Choroid plexus epithelial cell (primary cell): ENCODE measurements around the gene TFCP2.

Experiments
- DNase-seq: peaks from one replicate; pipeline ENCODE4 v3.0.0-alpha.2; 2010; ENCODE audit warnings: low read depth
- H3K4me3 ChIP-seq: 2 replicates; pipeline ENCODE4 v1.5.1; 2011; ENCODE audit warnings: low read depth, mild to moderate bottlenecking, control low read depth, low read length, moderate library complexity
- TF ChIP-seq, protein P1 (sequence below): conservative IDR thresholded peaks from 2 replicates; pipeline ENCODE4 v1.5.1; 2011; ENCODE audit warnings: low read depth, mild to moderate bottlenecking, control low read depth, inconsistent platforms, low read length, moderate library complexity

The TFCP2 gene

DNA sequence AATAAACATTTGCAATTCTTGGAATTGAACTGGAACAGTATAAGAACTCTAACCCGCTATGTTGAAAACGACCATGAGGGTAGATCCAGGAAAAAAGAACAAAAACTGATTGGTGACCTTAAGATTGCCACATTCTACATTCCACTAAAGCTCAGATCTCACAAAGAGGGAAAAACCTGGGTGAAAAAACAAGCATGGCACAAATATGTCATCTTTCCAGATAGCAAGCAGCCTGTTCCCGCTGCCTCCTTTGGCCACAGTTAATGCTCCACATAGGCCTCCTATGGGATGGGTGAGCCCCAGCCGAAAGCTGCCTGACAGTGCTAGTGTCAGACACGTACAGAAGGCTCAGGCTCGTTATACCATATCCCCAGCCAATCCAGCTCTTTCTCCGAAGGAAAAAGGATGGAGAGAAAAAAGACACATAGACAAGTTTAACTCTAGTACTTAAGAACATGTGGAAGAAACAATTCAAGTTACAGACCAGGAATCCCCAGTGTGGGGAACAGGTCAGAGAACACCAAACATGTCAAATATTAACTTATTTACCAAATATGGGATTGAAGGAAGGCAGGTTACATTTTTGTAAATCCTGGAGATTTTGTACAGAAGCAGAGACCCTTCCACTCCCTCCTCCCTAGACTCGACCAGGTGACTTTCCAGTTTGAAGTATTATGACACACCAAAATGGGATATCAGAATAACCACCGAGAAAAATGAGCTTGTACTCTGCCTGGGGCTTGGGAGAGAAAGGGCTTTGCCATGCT is 110.1 kb downstream of the TFCP2 start:
- TF ChIP-seq, protein P1, sequence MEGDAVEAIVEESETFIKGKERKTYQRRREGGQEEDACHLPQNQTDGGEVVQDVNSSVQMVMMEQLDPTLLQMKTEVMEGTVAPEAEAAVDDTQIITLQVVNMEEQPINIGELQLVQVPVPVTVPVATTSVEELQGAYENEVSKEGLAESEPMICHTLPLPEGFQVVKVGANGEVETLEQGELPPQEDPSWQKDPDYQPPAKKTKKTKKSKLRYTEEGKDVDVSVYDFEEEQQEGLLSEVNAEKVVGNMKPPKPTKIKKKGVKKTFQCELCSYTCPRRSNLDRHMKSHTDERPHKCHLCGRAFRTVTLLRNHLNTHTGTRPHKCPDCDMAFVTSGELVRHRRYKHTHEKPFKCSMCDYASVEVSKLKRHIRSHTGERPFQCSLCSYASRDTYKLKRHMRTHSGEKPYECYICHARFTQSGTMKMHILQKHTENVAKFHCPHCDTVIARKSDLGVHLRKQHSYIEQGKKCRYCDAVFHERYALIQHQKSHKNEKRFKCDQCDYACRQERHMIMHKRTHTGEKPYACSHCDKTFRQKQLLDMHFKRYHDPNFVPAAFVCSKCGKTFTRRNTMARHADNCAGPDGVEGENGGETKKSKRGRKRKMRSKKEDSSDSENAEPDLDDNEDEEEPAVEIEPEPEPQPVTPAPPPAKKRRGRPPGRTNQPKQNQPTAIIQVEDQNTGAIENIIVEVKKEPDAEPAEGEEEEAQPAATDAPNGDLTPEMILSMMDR = no peak
- DNase-seq = no peak
- no peak overlapping the region for H3K4me3 ChIP-seq

DNA sequence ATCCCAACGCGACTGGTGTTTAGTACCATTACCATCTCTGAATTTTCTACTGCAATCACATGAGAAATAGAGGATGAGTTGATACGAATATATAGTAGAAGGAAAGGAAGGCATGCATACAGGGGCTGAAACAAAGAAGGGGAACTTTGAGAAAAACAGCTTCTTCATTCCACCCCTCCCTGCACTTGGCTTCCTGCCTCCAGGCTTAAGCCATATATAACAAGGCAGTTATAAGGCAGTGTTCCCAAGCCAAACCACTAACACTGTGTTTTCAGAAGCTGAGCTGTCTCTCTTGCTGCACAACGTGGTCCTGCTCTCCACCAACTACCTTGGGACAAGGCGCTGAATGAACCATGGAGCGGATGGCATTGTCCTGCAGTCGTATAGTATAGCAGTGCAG is 113.8 kb downstream of the TFCP2 start:
- TF ChIP-seq, protein P1 = no peak
- H3K4me3 ChIP-seq = no peak overlapping the region
- no peak for DNase-seq

DNA sequence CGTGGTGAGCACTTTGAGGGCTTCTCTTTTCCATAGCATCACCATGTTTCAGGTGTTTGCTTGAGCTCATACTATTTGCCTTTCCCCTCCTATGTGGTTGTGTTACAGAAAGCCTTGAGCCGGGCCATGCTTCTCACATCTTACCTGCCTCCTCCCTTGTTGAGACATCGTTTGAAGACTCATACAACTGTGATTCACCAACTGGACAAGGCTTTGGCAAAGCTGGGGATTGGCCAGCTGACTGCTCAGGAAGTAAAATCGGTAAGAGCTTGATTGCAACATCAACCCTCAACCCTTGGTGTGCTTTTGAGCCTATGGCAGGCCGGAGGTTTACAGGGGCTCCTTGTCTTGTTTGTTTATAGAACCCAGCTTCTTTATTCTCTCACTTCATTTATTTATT is 116.7 kb downstream of the TFCP2 start:
- TF ChIP-seq, protein P1 = no peak
- DNase-seq = peak; percentile 79
- no peak overlapping the region for H3K4me3 ChIP-seq

DNA sequence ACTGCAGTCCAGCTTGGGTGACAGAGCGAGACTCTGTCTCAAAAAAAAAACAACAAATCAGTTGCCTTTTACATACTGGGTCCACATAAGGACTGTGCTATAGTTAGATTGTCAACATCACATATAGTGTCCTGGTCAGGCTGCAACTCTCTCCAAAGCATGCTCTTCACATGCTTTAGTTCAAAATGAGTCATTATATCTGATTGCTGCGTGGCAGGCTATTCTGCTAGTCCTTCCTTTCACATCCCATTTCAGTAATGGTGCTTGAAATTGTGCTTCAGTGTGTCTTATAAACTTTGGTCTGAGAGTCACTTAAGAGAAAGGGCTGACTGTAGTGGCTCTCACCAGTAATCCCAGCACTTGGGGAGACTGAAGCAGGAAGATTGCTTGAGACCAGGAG is 117.9 kb downstream of the TFCP2 start:
- no peak for DNase-seq
- no peak overlapping the region for H3K4me3 ChIP-seq
- TF ChIP-seq, protein P1 = no peak

DNA sequence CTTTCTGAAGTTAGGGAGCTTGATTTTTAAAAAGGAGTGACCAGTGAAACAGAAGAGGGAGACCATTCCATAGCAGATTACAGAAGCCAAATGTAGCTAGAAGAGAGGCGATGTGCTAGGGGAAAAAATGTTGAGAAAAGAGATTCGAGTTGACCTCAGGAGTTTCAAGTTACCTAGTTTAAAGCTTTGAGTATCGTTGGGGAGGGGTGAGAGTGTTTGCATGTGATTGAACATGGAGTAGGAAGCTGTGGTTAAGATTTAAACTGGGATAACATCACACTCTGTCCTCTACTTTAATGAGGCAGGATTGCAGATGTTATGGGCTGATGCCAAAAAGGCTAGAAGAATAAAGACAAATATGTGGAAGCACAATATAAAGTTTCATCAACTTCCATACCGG is 121.1 kb downstream of the TFCP2 start:
- H3K4me3 ChIP-seq = no peak overlapping the region
- TF ChIP-seq, protein P1 = no peak
- peak; percentile 50 for DNase-seq

DNA sequence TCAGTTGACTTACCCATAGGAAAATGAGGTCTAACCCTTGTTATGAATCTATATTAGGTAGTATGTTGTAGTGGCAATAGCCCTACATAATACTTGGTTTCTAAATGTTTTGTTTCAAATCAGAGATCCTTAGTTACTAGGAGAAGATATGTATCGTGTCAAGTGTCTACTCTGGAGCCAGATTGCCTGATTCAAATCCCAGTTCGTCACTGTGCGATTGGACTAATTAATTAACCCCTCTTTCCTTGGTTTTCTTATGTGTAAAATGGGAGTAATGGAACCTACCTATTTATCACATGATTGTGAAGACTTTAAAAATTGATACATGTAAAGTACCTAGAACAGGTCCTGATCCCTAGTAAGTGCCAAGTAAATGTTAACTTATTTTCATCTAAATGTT is 123.4 kb downstream of the TFCP2 start:
- H3K4me3 ChIP-seq = no peak overlapping the region
- no peak for DNase-seq
- TF ChIP-seq, protein P1 = no peak

DNA sequence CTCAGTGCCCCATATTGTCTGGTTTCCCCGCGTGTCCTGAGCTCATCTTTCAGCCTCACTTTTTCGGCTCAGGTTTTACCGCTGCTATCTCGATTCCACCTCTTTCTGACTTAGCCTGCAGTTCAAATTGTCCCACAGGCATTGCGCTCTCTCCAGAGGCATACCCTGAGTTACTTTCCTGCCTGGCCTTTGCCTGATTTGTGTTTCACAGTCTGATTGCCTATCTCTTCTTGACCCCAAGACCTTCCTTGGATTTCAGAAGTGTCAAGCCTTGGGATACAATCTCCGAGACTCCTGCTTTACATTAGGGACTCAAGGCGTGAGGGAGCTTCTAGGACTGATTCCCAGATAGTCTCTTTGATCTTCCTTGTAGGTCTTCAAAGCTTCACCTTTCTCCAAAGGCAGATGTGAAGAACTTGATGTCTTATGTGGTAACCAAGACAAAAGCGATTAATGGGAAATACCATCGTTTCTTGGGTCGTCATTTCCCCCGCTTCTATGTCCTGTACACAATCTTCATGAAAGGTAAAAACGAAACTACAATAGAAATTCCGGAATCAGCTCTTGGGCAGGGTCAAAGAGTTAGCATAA is 124.2 kb downstream of the TFCP2 start:
- DNase-seq = no peak
- TF ChIP-seq, protein P1 = no peak
- peak overlapping the region; percentile 86 for H3K4me3 ChIP-seq
